HepG2 (cell line): ENCODE measurements around the gene KIAA0232. TPM values are rescaled to one million over a fixed set of nuclear protein-coding genes. Genes with fewer than 3 reads are reported as not detected.

Experiments used
- AHDC1 ChIP-seq: sonication (generic); formaldehyde crosslinking; IDR thresholded peaks from 2 replicates; pipeline ENCODE4 v1.5.1; 2020; ENCODE audit warnings: mild to moderate bottlenecking, missing genetic modification reagents, borderline replicate concordance
- BRCA1 ChIP-seq: sonication (generic); formaldehyde crosslinking; IDR thresholded peaks from 2 replicates; pipeline ENCODE4 v1.4.0; 2020; ENCODE audit warnings: missing genetic modification reagents
- FLYWCH1 ChIP-seq: sonication (generic); formaldehyde crosslinking; IDR thresholded peaks from 2 replicates; pipeline ENCODE4 v1.8.1; 2023; ENCODE audit warnings: mild to moderate bottlenecking, missing genetic modification reagents
- FOXO1 ChIP-seq: sonication (generic); formaldehyde crosslinking; IDR thresholded peaks from 2 replicates; pipeline ENCODE4 v1.4.0; 2020; ENCODE audit warnings: missing genetic modification reagents
- MTA1 ChIP-seq: sonication (generic); formaldehyde crosslinking; IDR thresholded peaks from 2 replicates; pipeline ENCODE4 v1.4.0; 2020; ENCODE audit warnings: missing genetic modification reagents, mild to moderate bottlenecking, borderline replicate concordance
- NR2F6 ChIP-seq, 2 experiments: IDR thresholded peaks; 2 replicates each; pipeline ENCODE4 v1.6.1; 2016; ENCODE audit warnings: antibody characterized with exemption in 1 of 2, mild to moderate bottlenecking in 1 of 2
- RELA ChIP-seq: sonication (generic); formaldehyde crosslinking; IDR thresholded peaks from 2 replicates; pipeline ENCODE4 v1.4.0; 2020; ENCODE audit warnings: missing genetic modification reagents
- RXRA ChIP-seq: sonication (generic); formaldehyde crosslinking; IDR thresholded peaks from 2 replicates; pipeline ENCODE4 v1.5.1; 2020; ENCODE audit warnings: missing genetic modification reagents
- SOX13 ChIP-seq, 3 experiments: fragments of 450-650 bp in 1 of 3; sonication (generic) in 1 of 3; formaldehyde crosslinking in 1 of 3; IDR thresholded peaks in 2 of 3; conservative IDR thresholded peaks in 1 of 3; 2 replicates each; pipeline versions ENCODE4 v1.5.0 to v1.6.1; 2016 to 2020; ENCODE audit warnings: antibody characterized with exemption in 1 of 3, mild to moderate bottlenecking in 1 of 3, missing compliant biosample characterization in 1 of 3, missing genetic modification reagents in 1 of 3, moderate library complexity in 1 of 3
- TSC22D2 ChIP-seq: sonication (generic); formaldehyde crosslinking; IDR thresholded peaks from 2 replicates; pipeline ENCODE4 v1.5.1; 2020; ENCODE audit warnings: missing genetic modification reagents, mild to moderate bottlenecking, borderline replicate concordance
- ZFP1 ChIP-seq: IDR thresholded peaks from 2 replicates; pipeline ENCODE4 v1.6.1; 2016
- ZNF101 ChIP-seq: sonication (generic); formaldehyde crosslinking; IDR thresholded peaks from 2 replicates; pipeline ENCODE4 v1.4.0; 2020; ENCODE audit warnings: mild to moderate bottlenecking, low read depth, missing genetic modification reagents, borderline replicate concordance
- ZNF274 ChIP-seq: sonication (generic); formaldehyde crosslinking; IDR thresholded peaks from 2 replicates; pipeline ENCODE4 v1.5.1; 2020; ENCODE audit warnings: mild to moderate bottlenecking, missing genetic modification reagents
- ZNF292 ChIP-seq: sonication (generic); formaldehyde crosslinking; IDR thresholded peaks from 2 replicates; pipeline ENCODE4 v1.8.1; 2022; ENCODE audit warnings: mild to moderate bottlenecking, low read depth, missing genetic modification reagents, borderline replicate concordance
- ZNF296 ChIP-seq: sonication (generic); formaldehyde crosslinking; conservative IDR thresholded peaks from 2 replicates; pipeline ENCODE4 v1.5.0; 2020; ENCODE audit warnings: mild to moderate bottlenecking, missing genetic modification reagents
- ZNF350 ChIP-seq: sonication (generic); formaldehyde crosslinking; IDR thresholded peaks from 2 replicates; pipeline ENCODE4 v1.4.0; 2020; ENCODE audit warnings: mild to moderate bottlenecking, low read depth, missing genetic modification reagents, borderline replicate concordance
- ZNF430 ChIP-seq: sonication (generic); formaldehyde crosslinking; IDR thresholded peaks from 2 replicates; pipeline ENCODE4 v1.9.0; 2021; ENCODE audit warnings: mild to moderate bottlenecking, missing genetic modification reagents
- ZNF431 ChIP-seq: sonication (generic); formaldehyde crosslinking; IDR thresholded peaks from 2 replicates; pipeline ENCODE4 v1.9.0; 2022; ENCODE audit warnings: missing genetic modification reagents, low read depth, mild to moderate bottlenecking, borderline replicate concordance
- ZNF605 ChIP-seq: sonication (generic); formaldehyde crosslinking; IDR thresholded peaks from 2 replicates; pipeline ENCODE4 v1.8.0; 2022; ENCODE audit warnings: mild to moderate bottlenecking, missing genetic modification reagents
- ZNF777 ChIP-seq: sonication (generic); formaldehyde crosslinking; IDR thresholded peaks from 2 replicates; pipeline ENCODE4 v1.4.0; 2020; ENCODE audit warnings: missing genetic modification reagents
- ZNF788 ChIP-seq: sonication (generic); formaldehyde crosslinking; IDR thresholded peaks from 2 replicates; pipeline ENCODE4 v1.5.0; 2020; ENCODE audit warnings: mild to moderate bottlenecking, missing genetic modification reagents, borderline replicate concordance
- polyA plus RNA-seq, 8 experiments: library from polyadenylated mRNA; depleted of rRNA in 3 of 8; stranded (reverse) in 7 of 8; unstranded in 1 of 8; fragments of >200 nt; fragmentation: Illumina TruSeq in 4 of 8; extraction: Trizol in 4 of 8; gene quantifications; 2 replicates each; pipeline versions ENCODE4 v1.2.1 to v1.2.3, GENCODE V29; 2011 to 2016; ENCODE audit warnings: low read depth in 4 of 8, missing spikeins in 1 of 8, mixed read lengths in 1 of 8; ENCODE audit not compliant: insufficient read depth in 1 of 8
- total RNA-seq, 5 experiments: library from RNA; depleted of rRNA; stranded (reverse); fragments of >200 nt; fragmentation: Illumina TruSeq; extraction: Trizol; gene quantifications; 2 replicates each; pipeline ENCODE4 v1.2.3, GENCODE V29; 2016; ENCODE audit warnings: low read depth in 1 of 5
- TF ChIP-seq, protein P1 (sequence below): sonication (generic); formaldehyde crosslinking; IDR thresholded peaks from 2 replicates; pipeline ENCODE4 v1.5.1; 2020; ENCODE audit warnings: missing genetic modification reagents, mild to moderate bottlenecking, borderline replicate concordance

KIAA0232 gene
- total and polyA plus RNA-seq, 2 of the 13 experiments (the other 11 are each of a cell fraction or from before 2014, with no cell fraction given), result 7.8 to 17.1 TPM

GRCh38 chr4:6746721-6747293 lies 35.7 kb upstream of the KIAA0232 start (continued):
- TF ChIP-seq ZNF296 (CRISPR knock-in tag), result no peak
- no peak for TF ChIP-seq ZFP1
- TF ChIP-seq, protein P1, sequence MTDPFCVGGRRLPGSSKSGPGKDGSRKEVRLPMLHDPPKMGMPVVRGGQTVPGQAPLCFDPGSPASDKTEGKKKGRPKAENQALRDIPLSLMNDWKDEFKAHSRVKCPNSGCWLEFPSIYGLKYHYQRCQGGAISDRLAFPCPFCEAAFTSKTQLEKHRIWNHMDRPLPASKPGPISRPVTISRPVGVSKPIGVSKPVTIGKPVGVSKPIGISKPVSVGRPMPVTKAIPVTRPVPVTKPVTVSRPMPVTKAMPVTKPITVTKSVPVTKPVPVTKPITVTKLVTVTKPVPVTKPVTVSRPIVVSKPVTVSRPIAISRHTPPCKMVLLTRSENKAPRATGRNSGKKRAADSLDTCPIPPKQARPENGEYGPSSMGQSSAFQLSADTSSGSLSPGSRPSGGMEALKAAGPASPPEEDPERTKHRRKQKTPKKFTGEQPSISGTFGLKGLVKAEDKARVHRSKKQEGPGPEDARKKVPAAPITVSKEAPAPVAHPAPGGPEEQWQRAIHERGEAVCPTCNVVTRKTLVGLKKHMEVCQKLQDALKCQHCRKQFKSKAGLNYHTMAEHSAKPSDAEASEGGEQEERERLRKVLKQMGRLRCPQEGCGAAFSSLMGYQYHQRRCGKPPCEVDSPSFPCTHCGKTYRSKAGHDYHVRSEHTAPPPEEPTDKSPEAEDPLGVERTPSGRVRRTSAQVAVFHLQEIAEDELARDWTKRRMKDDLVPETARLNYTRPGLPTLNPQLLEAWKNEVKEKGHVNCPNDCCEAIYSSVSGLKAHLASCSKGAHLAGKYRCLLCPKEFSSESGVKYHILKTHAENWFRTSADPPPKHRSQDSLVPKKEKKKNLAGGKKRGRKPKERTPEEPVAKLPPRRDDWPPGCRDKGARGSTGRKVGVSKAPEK (CRISPR knock-in tag), result peak; percentile 79; the same call in 1 of the 2 replicates
- TF ChIP-seq SOX13 (IDR thresholded peaks at IDR 0.05), result no peak
- TF ChIP-seq SOX13 (CRISPR knock-in tag; conservative IDR thresholded peaks at IDR 0.05 in 1 of 2, IDR thresholded peaks at IDR 0.05 in 1 of 2), result no peak
- TF ChIP-seq ZNF350 (CRISPR knock-in tag), result no peak
- TF ChIP-seq FOXO1 (CRISPR knock-in tag), result no peak; the same call in 1 of the 2 replicates
- no peak for TF ChIP-seq RELA (CRISPR knock-in tag)
- 0 out of 2 replicates have a peak, but pooled peaks have one; percentile 3 for TF ChIP-seq ZNF101 (CRISPR knock-in tag)
- TF ChIP-seq ZNF431 (CRISPR knock-in tag), result 0 out of 2 replicates have a peak, but pooled peaks have one; percentile 36
- no peak for TF ChIP-seq BRCA1
- no peak for TF ChIP-seq NR2F6 (IDR thresholded peaks at IDR 0.05)
- TF ChIP-seq NR2F6 (CRISPR knock-in tag; IDR thresholded peaks at IDR 0.05), result 0 out of 2 replicates have a peak, but pooled peaks have one; percentile 10
- TF ChIP-seq TSC22D2 (CRISPR knock-in tag), result no peak
- TF ChIP-seq AHDC1, result no peak
- TF ChIP-seq ZNF777 (CRISPR knock-in tag), result peak; percentile 44; the same call in 1 of the 2 replicates
- peak; percentile 35; the same call in 1 of the 2 replicates for TF ChIP-seq RXRA
- TF ChIP-seq ZNF605 (CRISPR knock-in tag), result 0 out of 2 replicates have a peak, but pooled peaks have one; percentile 20
- peak; percentile 34; the same call in 1 of the 2 replicates for TF ChIP-seq MTA1 (CRISPR knock-in tag)
- no peak for TF ChIP-seq ZNF430 (CRISPR knock-in tag)
- peak; percentile 58; the same call in 1 of the 2 replicates for TF ChIP-seq ZNF788 (CRISPR knock-in tag)
- TF ChIP-seq ZNF274 (CRISPR knock-in tag), result no peak
- TF ChIP-seq ZNF292 (CRISPR knock-in tag), result peak; percentile 72
- no peak for TF ChIP-seq FLYWCH1 (CRISPR knock-in tag)
